Neutrophil (primary cell): ENCODE results near the gene HEMK1.

Experiments used
- H3K27ac ChIP-seq: fragments of 200-600 bp; sonication (generic); 2 replicates; pipeline ENCODE4 v1.5.1; 2016; ENCODE audit warnings: mild to moderate bottlenecking, moderate library complexity
- H3K27me3 ChIP-seq: fragments of 200-600 bp; sonication (generic); 2 replicates; pipeline ENCODE4 v1.6.0; 2016; ENCODE audit warnings: mild to moderate bottlenecking
- H3K36me3 ChIP-seq: fragments of 200-600 bp; sonication (generic); 2 replicates; pipeline ENCODE4 v1.5.1; 2017
- H3K4me1 ChIP-seq, 2 experiments: fragments of 200-600 bp in 1 of 2; sonication (generic) in 1 of 2; 1 replicate in 1 of 2; 2 replicates in 1 of 2; pipeline versions ENCODE4 v1.5.1 to v1.6.1; 2013 to 2016; ENCODE audit warnings: low read depth in 1 of 2, low read length in 1 of 2, mild to moderate bottlenecking in 1 of 2, moderate library complexity in 1 of 2; ENCODE audit not compliant: control insufficient read depth in 1 of 2, insufficient read depth in 1 of 2
- H3K4me3 ChIP-seq, 2 experiments: fragments of 200-600 bp in 1 of 2; sonication (generic) in 1 of 2; 1 replicate in 1 of 2; 2 replicates in 1 of 2; pipeline ENCODE4 v1.5.1; 2013 to 2016; ENCODE audit warnings: low read depth in 1 of 2, low read length in 1 of 2, mild to moderate bottlenecking in 1 of 2, moderate library complexity in 1 of 2
- H3K9me3 ChIP-seq: fragments of 200-600 bp; sonication (generic); 2 replicates; pipeline ENCODE4 v1.5.1; 2016
- CTCF ChIP-seq: fragments of 200-600 bp; sonication (generic); IDR thresholded peaks from 2 replicates; pipeline ENCODE4 v1.5.1; 2016; ENCODE audit warnings: antibody characterized with exemption

The HEMK1 gene

GRCh38 chr3:50604628-50605588 is 35.6 kb downstream of the HEMK1 start:
- Histone ChIP-seq H3K4me1 (peaks cover 50 to 57% of the 10 kb centered on the region in 2 experiments), H3K9me3 (no peaks in the 10 kb centered on the region), H3K36me3 (peaks cover 19% of the 10 kb centered on the region), H3K27me3 (no peaks in the 10 kb centered on the region), H3K27ac (peak overlapping the region; percentile 73), H3K4me3 (no peak overlapping the region)
- no peak for TF ChIP-seq CTCF

- Histone ChIP-seq H3K4me3 (no peak overlapping the region), H3K36me3 (peaks cover 19% of the 10 kb centered on the region), H3K27ac (peak overlapping the region; percentile 73), H3K4me1 (peaks cover 50 to 58% of the 10 kb centered on the region in 2 experiments), H3K27me3 (no peaks in the 10 kb centered on the region), H3K9me3 (no peaks in the 10 kb centered on the region)
- no peak for TF ChIP-seq CTCF
Measured at GRCh38 chr3:50605901-50606326, 36.6 kb downstream of the HEMK1 start.

- peaks cover 19% of the 10 kb centered on the region for H3K36me3 ChIP-seq
- TF ChIP-seq CTCF, result no peak
- H3K9me3 ChIP-seq, result no peaks in the 10 kb centered on the region
- H3K4me1 ChIP-seq, result peaks cover 49 to 58% of the 10 kb centered on the region in 2 experiments
- no peaks in the 10 kb centered on the region for H3K27me3 ChIP-seq
- no peak overlapping the region for H3K4me3 ChIP-seq
- no peak overlapping the region for H3K27ac ChIP-seq
Measured at GRCh38 chr3:50606596-50606995, 37.3 kb downstream of the HEMK1 start.

- H3K27ac ChIP-seq, result no peak overlapping the region
- no peaks in the 10 kb centered on the region for H3K27me3 ChIP-seq
- no peaks in the 10 kb centered on the region for H3K9me3 ChIP-seq
- no peak for TF ChIP-seq CTCF
- H3K36me3 ChIP-seq, result peaks cover 19% of the 10 kb centered on the region
- no peak overlapping the region for H3K4me3 ChIP-seq
- H3K4me1 ChIP-seq, result peaks cover 48 to 54% of the 10 kb centered on the region in 2 experiments
Measured at GRCh38 chr3:50607271-50608091, 38.2 kb downstream of the HEMK1 start.

- Histone ChIP-seq H3K4me1 (peaks cover 52 to 55% of the 10 kb centered on the region in 2 experiments), H3K4me3 (no peak overlapping the region), H3K27ac (no peak overlapping the region), H3K36me3 (peaks cover 19% of the 10 kb centered on the region), H3K27me3 (no peaks in the 10 kb centered on the region), H3K9me3 (no peaks in the 10 kb centered on the region)
- no peak for TF ChIP-seq CTCF
Measured at GRCh38 chr3:50608278-50608677, 39.0 kb downstream of the HEMK1 start.
